Activated CD4-positive, alpha-beta T cell treated with anti-CD3 and anti-CD28 coated beads, Interleukin-10, Interleukin-2, amounts not matched to agents 100 ng/mL and 50 ng/mL, durations not matched to agents 16 hours and 8 hours (primary cell): Measurements from ENCODE around the gene STK25.
"Not testable (repeated sequence)": the region's sequence is repeated elsewhere in the genome, so short reads cannot be mapped to it uniquely, and the experiment has no call there.

Experiments used
- DNase-seq: peaks from one replicate; pipeline ENCODE4 v3.0.0-alpha.2; 2020

STK25 gene

GRCh38 chr2:241539616-241540374, 31.4 kb upstream of the STK25 start:
- DNase-seq: no peak

GRCh38 chr2:241538838-241539615, 30.6 kb upstream of the STK25 start:
- no peak for DNase-seq

- DNase-seq: no peak
Measured at GRCh38 chr2:241535871-241536655, 27.7 kb upstream of the STK25 start.

GRCh38 chr2:241534701-241535375, 26.5 kb upstream of the STK25 start:
- no peak for DNase-seq

GRCh38 chr2:241534293-241534692, 25.9 kb upstream of the STK25 start:
- DNase-seq: no peak

GRCh38 chr2:241532733-241533601, 24.6 kb upstream of the STK25 start:
- DNase-seq: no peak

GRCh38 chr2:241532168-241532567, 23.8 kb upstream of the STK25 start:
- DNase-seq: no peak

- DNase-seq: no peak
Measured at GRCh38 chr2:241531161-241531722, 22.9 kb upstream of the STK25 start.

- no peak for DNase-seq
Measured at GRCh38 chr2:241530571-241530970, 22.2 kb upstream of the STK25 start.

GRCh38 chr2:241525818-241526780, 17.7 kb upstream of the STK25 start:
- not testable (repeated sequence) for DNase-seq

- no peak for DNase-seq
Measured at GRCh38 chr2:241522477-241522876, 14.1 kb upstream of the STK25 start.

- no peak for DNase-seq
Measured at GRCh38 chr2:241519669-241520068, 11.3 kb upstream of the STK25 start.

GRCh38 chr2:241517297-241517696, 8.9 kb upstream of the STK25 start:
- DNase-seq: no peak

GRCh38 chr2:241516520-241516965, 8.2 kb upstream of the STK25 start:
- DNase-seq: no peak

- DNase-seq: no peak
Measured at GRCh38 chr2:241514986-241515737, 6.8 kb upstream of the STK25 start.

- DNase-seq: no peak
Measured at GRCh38 chr2:241514553-241514952, 6.2 kb upstream of the STK25 start.

GRCh38 chr2:241511091-241511741, 2.8 kb upstream of the STK25 start:
- DNase-seq: no peak

- no peak for DNase-seq
Measured at GRCh38 chr2:241509155-241509784, 886 bp upstream of the STK25 start.
